ENCODE results near the gene ZNF808. TPM values are rescaled to one million over a fixed set of nuclear protein-coding genes. Genes with fewer than 3 reads are reported as not detected.
"Not testable (repeated sequence)": the region's sequence is repeated elsewhere in the genome, so short reads cannot be mapped to it uniquely, and the experiment has no call there.

ZNF808 gene
- total RNA-seq, 2 donors from 2014 or later = 14.5 to 21.7 TPM

DNA sequence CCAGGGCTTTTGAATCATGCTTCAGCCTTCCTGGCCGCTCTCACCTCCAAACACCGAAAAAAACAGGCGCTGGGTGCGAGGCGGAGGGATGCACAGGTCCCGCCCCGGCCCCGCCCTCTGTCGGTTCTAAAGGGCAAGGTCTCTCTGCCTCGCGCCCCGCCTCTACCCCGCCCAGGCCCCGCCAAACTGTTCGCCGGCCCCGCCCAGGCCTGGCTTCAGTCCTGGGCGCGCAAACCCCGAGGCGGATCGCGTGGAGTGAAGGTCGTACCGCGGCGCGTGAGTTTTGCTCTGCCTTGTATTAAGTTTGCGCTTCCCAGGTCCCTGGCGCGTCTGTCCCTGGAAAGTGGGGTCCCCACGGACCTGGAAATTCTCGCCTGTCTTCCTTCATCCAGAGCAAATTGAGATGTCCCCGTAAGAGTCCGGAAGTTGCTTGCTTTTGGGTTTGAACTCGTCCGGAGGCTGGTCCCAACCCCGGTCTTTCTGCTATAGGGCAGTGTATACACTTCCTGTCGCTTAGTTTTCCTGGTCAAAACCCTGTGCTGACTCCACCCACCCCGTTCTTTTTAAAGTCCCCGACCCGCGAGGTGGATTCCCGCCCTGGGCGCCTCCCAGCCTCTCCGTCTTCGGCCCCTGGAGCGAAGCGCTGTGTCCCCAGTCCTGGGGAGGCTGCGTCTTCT is 8.4 kb downstream of the ZNF808 start:
- intact Hi-C loops (cut with DNase I) = no loop called here
- Histone ChIP-seq H3K4me3 (peak overlapping the region; percentile 33 to 49), H3K4me1 (replicated peaks) (no peaks in the 10 kb centered on the region), H3K36me3 (peaks cover 0 to 4% of the 10 kb centered on the region in 2 donors), H3K27me3 (replicated peaks; ENCODE audit: insufficient read depth) (no peaks in the 10 kb centered on the region), H3K9me3 (no peaks in the 10 kb centered on the region), H3K27ac (peak overlapping the region; percentile 67 to 68)
- TF ChIP-seq CTCF (IDR thresholded peaks at IDR 0.05) = peak in 1 of 4 experiments; percentile 20
- TF ChIP-seq POLR2AphosphoS5 (IDR thresholded peaks at IDR 0.05) = peak; percentile 26
- TF ChIP-seq POLR2A (IDR thresholded peaks at IDR 0.05) = peak; percentile 42
- WGBS = under 1% methylated on average over 48 of the region's 50 CpGs
- peak; percentile 80 for DNase-seq (ENCODE audit: low spot score)

DNA sequence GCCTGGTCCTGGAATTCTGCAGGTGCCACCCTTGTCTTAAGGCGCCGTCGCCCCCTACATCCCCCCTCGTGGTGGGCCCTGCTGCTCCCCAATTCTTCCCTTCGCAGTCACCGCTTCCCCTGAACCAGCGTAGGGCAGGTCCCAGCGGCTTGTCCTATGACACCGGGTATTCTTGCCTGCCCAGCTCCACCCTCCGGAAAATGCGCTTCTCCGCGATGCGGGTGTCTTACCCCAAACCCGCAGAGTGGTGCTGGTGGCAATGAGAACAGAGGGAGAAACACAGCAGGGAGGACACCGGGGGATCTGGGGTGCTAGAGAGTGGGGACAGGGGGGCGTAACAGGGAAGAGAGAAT is 9.0 kb downstream of the ZNF808 start:
- WGBS = 3% methylated on average over 17 of the region's 17 CpGs
- intact Hi-C loops (cut with DNase I) = no loop called here
- H3K27me3 ChIP-seq (replicated peaks; ENCODE audit: insufficient read depth) = no peaks in the 10 kb centered on the region
- H3K36me3 ChIP-seq = peaks cover 0 to 4% of the 10 kb centered on the region in 2 donors
- TF ChIP-seq CTCF (IDR thresholded peaks at IDR 0.05) (no peak), POLR2A (IDR thresholded peaks at IDR 0.05) (no peak)
- H3K27ac ChIP-seq = peak overlapping the region; percentile 67 to 68
- H3K4me3 ChIP-seq = peak overlapping the region; percentile 33 to 49
- H3K9me3 ChIP-seq = no peaks in the 10 kb centered on the region
- DNase-seq (ENCODE audit: low spot score) = no peak
- H3K4me1 ChIP-seq (replicated peaks) = no peaks in the 10 kb centered on the region

- H3K4me1 ChIP-seq (replicated peaks); H3K36me3 ChIP-seq; H3K27ac ChIP-seq; H3K27me3 ChIP-seq (replicated peaks; ENCODE audit: insufficient read depth); H3K4me3 ChIP-seq; H3K9me3 ChIP-seq; DNase-seq (ENCODE audit: low spot score); intact Hi-C loops (cut with DNase I): not testable (repeated sequence)
- 76% methylated on average over 4 of the region's 4 CpGs for WGBS
Measured at GRCh38 chr19:52538815-52539214, 11.3 kb downstream of the ZNF808 start.

- H3K4me1 ChIP-seq (replicated peaks) = not testable (repeated sequence)
- 93% methylated on average over 5 of the region's 5 CpGs for WGBS
Measured at GRCh38 chr19:52541176-52541575, 13.7 kb downstream of the ZNF808 start.

DNA sequence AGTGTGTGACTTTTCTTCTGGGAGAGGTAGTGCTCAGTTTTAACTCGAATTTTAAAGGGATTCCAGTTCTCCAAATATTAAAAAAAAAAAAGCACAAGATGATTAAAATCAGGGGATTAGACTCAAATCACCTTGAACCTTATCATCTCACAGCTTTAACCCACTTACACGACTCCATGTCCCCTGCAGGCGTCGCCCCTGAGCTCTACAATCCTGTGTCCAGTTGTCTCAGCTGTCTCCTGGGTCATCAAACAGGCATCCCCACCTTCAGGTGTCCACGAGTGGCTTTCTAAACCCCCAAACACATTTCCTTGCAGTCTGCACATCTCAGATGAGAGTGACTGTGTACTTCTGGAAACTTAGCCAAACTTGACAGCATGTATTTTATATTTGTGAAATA is 14.1 kb downstream of the ZNF808 start:
- DNase-seq (ENCODE audit: low spot score) = no peak
- H3K27me3 ChIP-seq (replicated peaks; ENCODE audit: insufficient read depth) = no peaks in the 10 kb centered on the region
- no peak overlapping the region for H3K27ac ChIP-seq
- WGBS = 82% methylated on average over 5 of the region's 5 CpGs
- no peak for TF ChIP-seq CTCF (IDR thresholded peaks at IDR 0.05)
- TF ChIP-seq POLR2AphosphoS5 (IDR thresholded peaks at IDR 0.05) = no peak
- TF ChIP-seq POLR2A (IDR thresholded peaks at IDR 0.05) = no peak
- H3K4me1 ChIP-seq (replicated peaks) = no peaks in the 10 kb centered on the region
- H3K36me3 ChIP-seq = no peaks in the 10 kb centered on the region
- intact Hi-C loops (cut with DNase I) = no loop called here
- no peak overlapping the region for H3K4me3 ChIP-seq
- no peaks in the 10 kb centered on the region for H3K9me3 ChIP-seq

More at GRCh38 chr19:52541176-52541575, 13.7 kb downstream of the ZNF808 start:
- intact Hi-C loops (cut with DNase I); H3K27me3 ChIP-seq (replicated peaks; ENCODE audit: insufficient read depth); H3K9me3 ChIP-seq; H3K27ac ChIP-seq; H3K36me3 ChIP-seq; DNase-seq (ENCODE audit: low spot score); H3K4me3 ChIP-seq: not testable (repeated sequence)

DNA sequence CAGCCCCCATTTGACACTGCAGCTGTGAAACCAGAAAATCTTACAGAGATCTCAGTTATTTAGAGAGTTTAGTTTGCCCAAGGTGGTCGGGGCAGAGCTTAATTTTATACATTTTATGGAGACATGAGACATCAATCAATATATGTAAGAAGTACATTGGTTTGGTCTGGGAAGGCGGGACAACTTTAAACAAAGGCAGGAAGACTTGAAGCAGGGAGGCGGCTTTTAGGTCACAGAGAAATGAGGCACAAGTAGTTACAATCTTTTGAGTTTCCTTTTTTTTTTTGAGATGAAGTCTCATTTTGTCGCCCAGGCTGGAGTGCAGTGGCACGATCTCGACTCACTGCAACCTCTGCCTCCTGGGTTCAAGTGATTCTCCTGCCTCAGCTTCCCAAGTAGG is 15.1 kb downstream of the ZNF808 start:
- H3K4me3 ChIP-seq; intact Hi-C loops (cut with DNase I); H3K9me3 ChIP-seq; H3K27me3 ChIP-seq (replicated peaks; ENCODE audit: insufficient read depth); H3K36me3 ChIP-seq; H3K4me1 ChIP-seq (replicated peaks); DNase-seq (ENCODE audit: low spot score); H3K27ac ChIP-seq: not testable (repeated sequence)
- WGBS = 79% methylated on average over 6 of the region's 6 CpGs

All from prostate gland (tissue), 2 donors.